CD4-positive, alpha-beta T cell treated with Interleukin-17A for 4 hours (primary cell): ENCODE results near the gene FOXP1.

Source experiments
- DNase-seq: peaks from one replicate; pipeline ENCODE4 v3.0.0-alpha.2; 2020; ENCODE audit warnings: mixed read lengths

FOXP1 gene

GRCh38 chr3:71162221-71162620, 421.3 kb downstream of the FOXP1 start:
- DNase-seq: no peak

- no peak for DNase-seq
Observed at GRCh38 chr3:71160785-71161546, 422.6 kb downstream of the FOXP1 start.

GRCh38 chr3:71156062-71156665, 427.4 kb downstream of the FOXP1 start:
- no peak for DNase-seq

- no peak for DNase-seq
Observed at GRCh38 chr3:71154846-71155245, 428.7 kb downstream of the FOXP1 start.

GRCh38 chr3:71153713-71154112, 429.8 kb downstream of the FOXP1 start:
- DNase-seq: no peak

GRCh38 chr3:71152892-71153265, 430.6 kb downstream of the FOXP1 start:
- no peak for DNase-seq

- no peak for DNase-seq
Observed at GRCh38 chr3:71152039-71152891, 431.3 kb downstream of the FOXP1 start.

- no peak for DNase-seq
Observed at GRCh38 chr3:71149959-71150954, 433.3 kb downstream of the FOXP1 start.

GRCh38 chr3:71148455-71149060, 435.0 kb downstream of the FOXP1 start:
- no peak for DNase-seq

GRCh38 chr3:71146673-71147072, 436.9 kb downstream of the FOXP1 start:
- DNase-seq: no peak

GRCh38 chr3:71145954-71146353, 437.6 kb downstream of the FOXP1 start:
- no peak for DNase-seq

- DNase-seq: no peak
Observed at GRCh38 chr3:71144525-71145253, 438.8 kb downstream of the FOXP1 start.

GRCh38 chr3:71143493-71143892, 440.0 kb downstream of the FOXP1 start:
- no peak for DNase-seq

GRCh38 chr3:71142441-71143161, 440.9 kb downstream of the FOXP1 start:
- no peak for DNase-seq

GRCh38 chr3:71140477-71140876, 443.1 kb downstream of the FOXP1 start:
- no peak for DNase-seq

GRCh38 chr3:71139496-71139895, 444.0 kb downstream of the FOXP1 start:
- no peak for DNase-seq

GRCh38 chr3:71138410-71138809, 445.1 kb downstream of the FOXP1 start:
- DNase-seq: no peak

GRCh38 chr3:71136276-71136675, 447.3 kb downstream of the FOXP1 start:
- DNase-seq: no peak

- DNase-seq: no peak
Observed at GRCh38 chr3:71135373-71136088, 448.0 kb downstream of the FOXP1 start.

- no peak for DNase-seq
Observed at GRCh38 chr3:71134521-71134920, 449.0 kb downstream of the FOXP1 start.
